ENCODE results near the gene HCFC1R1.
"Not testable (repeated sequence)": the region's sequence is repeated elsewhere in the genome, so short reads cannot be mapped to it uniquely, and the experiment has no call there.

Gene HCFC1R1

GRCh38 chr16:3056336-3057180 lies 32.8 kb upstream of the HCFC1R1 start:
- Histone ChIP-seq H3K36me3 (ENCODE audit: control insufficient read depth, insufficient read depth, low read length) (peaks cover 15% of the 10 kb centered on the region), H3K9ac (ENCODE audit: low read length) (no peak overlapping the region), H3K4me1 (ENCODE audit: control insufficient read depth, insufficient read depth, low read length) (peaks cover 6% of the 10 kb centered on the region)

GRCh38 chr16:3055734-3056115 lies 32.0 kb upstream of the HCFC1R1 start:
- H3K27me3 ChIP-seq (ENCODE audit: control insufficient read depth, insufficient read depth, low read length); H3K27ac ChIP-seq (ENCODE audit: low read depth, low read length); H3K9ac ChIP-seq (ENCODE audit: low read length); H3K9me3 ChIP-seq (ENCODE audit: control insufficient read depth, insufficient read depth, low read depth, low read length); H3K4me1 ChIP-seq (ENCODE audit: control insufficient read depth, insufficient read depth, low read length); H3K4me3 ChIP-seq (ENCODE audit: low read depth, low read length): not testable (repeated sequence)
- peaks cover 15% of the 10 kb centered on the region for H3K36me3 ChIP-seq (ENCODE audit: control insufficient read depth, insufficient read depth, low read length)

More at GRCh38 chr16:3056336-3057180, 32.8 kb upstream of the HCFC1R1 start:
- Histone ChIP-seq H3K4me3 (ENCODE audit: low read depth, low read length) (no peak overlapping the region), H3K9me3 (ENCODE audit: control insufficient read depth, insufficient read depth, low read depth, low read length) (no peaks in the 10 kb centered on the region), H3K27me3 (ENCODE audit: control insufficient read depth, insufficient read depth, low read length) (peaks cover 8% of the 10 kb centered on the region), H3K27ac (ENCODE audit: low read depth, low read length) (no peak overlapping the region)

DNA sequence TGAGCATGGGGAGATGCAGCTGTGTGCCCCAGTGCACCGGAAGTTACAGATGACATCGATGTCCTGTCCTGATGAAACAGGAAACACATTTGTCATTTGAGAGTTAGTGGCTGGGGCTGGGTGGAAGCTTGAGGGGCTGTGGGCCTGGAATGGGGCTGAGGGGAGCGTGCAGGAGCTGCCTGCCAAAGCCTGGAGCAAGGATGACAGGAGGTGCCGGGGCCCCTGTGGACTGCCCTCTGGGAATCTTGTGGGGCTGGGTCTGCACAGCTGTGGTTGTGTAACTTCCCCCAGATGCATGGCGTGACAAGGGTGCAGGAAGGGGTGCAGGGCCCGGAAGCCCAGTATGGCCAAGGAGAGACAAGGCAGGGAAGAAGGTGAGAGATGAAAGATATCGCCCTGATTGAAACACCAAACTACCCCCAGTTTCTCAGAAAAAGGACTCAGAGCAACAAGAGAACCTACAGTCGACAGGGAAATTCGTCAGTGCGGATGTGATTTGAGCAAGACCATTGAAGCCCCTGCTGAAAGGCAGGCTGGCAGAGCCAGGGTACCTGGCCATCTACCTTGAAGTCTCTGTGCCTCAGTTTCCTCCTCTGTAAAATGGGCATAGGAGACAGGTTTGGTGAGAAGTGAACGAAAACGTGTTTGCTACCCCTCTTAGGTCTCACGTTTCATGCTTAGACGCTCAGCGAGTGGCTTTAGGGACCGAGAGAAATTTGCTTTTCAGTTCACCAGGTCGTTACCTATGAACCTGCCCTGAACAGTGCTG lies 31.4 kb upstream of the HCFC1R1 start:
- H3K9ac ChIP-seq (ENCODE audit: low read length): no peak overlapping the region
- H3K27me3 ChIP-seq (ENCODE audit: control insufficient read depth, insufficient read depth, low read length): peaks cover 12% of the 10 kb centered on the region
- no peaks in the 10 kb centered on the region for H3K9me3 ChIP-seq (ENCODE audit: control insufficient read depth, insufficient read depth, low read depth, low read length)
- peaks cover 15% of the 10 kb centered on the region for H3K36me3 ChIP-seq (ENCODE audit: control insufficient read depth, insufficient read depth, low read length)
- peaks cover 6% of the 10 kb centered on the region for H3K4me1 ChIP-seq (ENCODE audit: control insufficient read depth, insufficient read depth, low read length)
- no peak overlapping the region for H3K27ac ChIP-seq (ENCODE audit: low read depth, low read length)
- H3K4me3 ChIP-seq (ENCODE audit: low read depth, low read length): no peak overlapping the region

GRCh38 chr16:3053330-3053710 lies 29.6 kb upstream of the HCFC1R1 start:
- not testable (repeated sequence) for H3K9me3 ChIP-seq (ENCODE audit: control insufficient read depth, insufficient read depth, low read depth, low read length); H3K4me1 ChIP-seq (ENCODE audit: control insufficient read depth, insufficient read depth, low read length); H3K9ac ChIP-seq (ENCODE audit: low read length); H3K4me3 ChIP-seq (ENCODE audit: low read depth, low read length); H3K27ac ChIP-seq (ENCODE audit: low read depth, low read length)
- Histone ChIP-seq H3K36me3 (ENCODE audit: control insufficient read depth, insufficient read depth, low read length) (peaks cover 15% of the 10 kb centered on the region), H3K27me3 (ENCODE audit: control insufficient read depth, insufficient read depth, low read length) (peaks cover 28% of the 10 kb centered on the region)

DNA sequence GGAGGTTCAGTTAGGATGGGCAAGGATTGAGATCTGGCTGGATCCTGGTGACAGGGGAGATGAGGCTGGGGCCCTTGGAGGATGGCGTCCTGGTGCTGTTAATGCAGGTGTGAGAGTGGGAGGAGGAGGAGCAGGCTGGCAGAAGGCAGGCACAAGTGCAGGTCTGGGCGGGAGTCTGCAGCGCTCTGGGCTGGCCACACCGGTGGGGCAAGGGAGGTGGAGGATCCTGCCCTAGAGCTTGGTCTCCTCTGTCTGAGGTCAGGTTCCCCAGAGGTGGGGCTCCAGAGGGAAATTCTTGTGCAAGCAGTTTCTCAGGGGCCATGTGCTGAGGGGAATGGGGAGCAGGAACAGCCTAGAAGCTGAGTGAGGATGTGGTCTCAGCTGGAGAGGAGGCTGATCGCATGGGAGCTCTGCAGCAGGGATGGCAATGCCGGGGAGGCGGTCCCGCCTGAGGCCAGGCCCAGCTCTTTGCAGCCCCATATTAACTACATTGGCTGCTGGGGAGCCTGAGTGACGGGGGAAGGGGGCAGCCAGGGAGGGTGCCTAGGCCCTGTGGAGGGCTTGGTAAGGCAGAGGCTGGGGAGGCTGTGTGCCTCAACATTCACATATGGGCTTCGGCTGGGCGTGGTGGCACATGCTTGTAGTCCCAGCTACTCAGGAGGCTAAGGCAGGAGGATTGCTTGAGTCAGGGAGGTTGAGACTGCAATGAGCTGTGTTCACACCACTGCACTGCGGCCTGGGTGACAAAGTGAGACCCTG lies 29.0 kb upstream of the HCFC1R1 start:
- not testable (repeated sequence) for H3K9ac ChIP-seq (ENCODE audit: low read length); H3K27ac ChIP-seq (ENCODE audit: low read depth, low read length); H3K4me3 ChIP-seq (ENCODE audit: low read depth, low read length); H3K9me3 ChIP-seq (ENCODE audit: control insufficient read depth, insufficient read depth, low read depth, low read length); H3K4me1 ChIP-seq (ENCODE audit: control insufficient read depth, insufficient read depth, low read length)
- Histone ChIP-seq H3K36me3 (ENCODE audit: control insufficient read depth, insufficient read depth, low read length) (peaks cover 15% of the 10 kb centered on the region), H3K27me3 (ENCODE audit: control insufficient read depth, insufficient read depth, low read length) (peaks cover 30% of the 10 kb centered on the region)

- Histone ChIP-seq H3K4me3 (ENCODE audit: low read depth, low read length) (no peak overlapping the region), H3K9me3 (ENCODE audit: control insufficient read depth, insufficient read depth, low read depth, low read length) (no peaks in the 10 kb centered on the region), H3K27ac (ENCODE audit: low read depth, low read length) (no peak overlapping the region), H3K36me3 (ENCODE audit: control insufficient read depth, insufficient read depth, low read length) (peaks cover 15% of the 10 kb centered on the region), H3K9ac (ENCODE audit: low read length) (no peak overlapping the region), H3K27me3 (ENCODE audit: control insufficient read depth, insufficient read depth, low read length) (peaks cover 38% of the 10 kb centered on the region), H3K4me1 (ENCODE audit: control insufficient read depth, insufficient read depth, low read length) (no peaks in the 10 kb centered on the region)
These were observed 27.8 kb upstream of the HCFC1R1 start for GRCh38 chr16:3051494-3051893.

DNA sequence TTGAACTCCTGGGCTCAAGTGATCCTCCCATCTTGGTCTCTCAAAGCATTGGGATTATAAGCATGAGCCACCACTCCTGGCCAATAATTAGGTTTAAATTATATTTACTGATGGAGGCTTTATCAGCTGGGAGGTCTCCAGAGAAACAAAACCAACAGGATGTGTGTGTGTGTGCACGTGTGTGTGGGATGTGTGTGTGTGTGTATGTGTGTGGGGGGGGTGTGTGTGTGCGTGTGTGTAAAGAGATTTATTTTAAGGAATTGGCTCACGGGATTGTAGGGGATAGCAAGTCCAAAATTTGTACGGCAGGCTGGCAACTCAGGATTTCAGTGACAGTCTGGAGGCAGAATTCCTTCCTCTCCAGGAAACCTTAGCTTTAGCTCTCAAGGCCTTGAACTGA lies 27.3 kb upstream of the HCFC1R1 start:
- Histone ChIP-seq H3K27ac (ENCODE audit: low read depth, low read length) (no peak overlapping the region), H3K9me3 (ENCODE audit: control insufficient read depth, insufficient read depth, low read depth, low read length) (no peaks in the 10 kb centered on the region), H3K27me3 (ENCODE audit: control insufficient read depth, insufficient read depth, low read length) (peaks cover 43% of the 10 kb centered on the region), H3K4me1 (ENCODE audit: control insufficient read depth, insufficient read depth, low read length) (no peaks in the 10 kb centered on the region), H3K9ac (ENCODE audit: low read length) (no peak overlapping the region), H3K4me3 (ENCODE audit: low read depth, low read length) (no peak overlapping the region), H3K36me3 (ENCODE audit: control insufficient read depth, insufficient read depth, low read length) (peaks cover 15% of the 10 kb centered on the region)

- no peak overlapping the region for H3K27ac ChIP-seq (ENCODE audit: low read depth, low read length)
- H3K4me3 ChIP-seq (ENCODE audit: low read depth, low read length): no peak overlapping the region
- no peaks in the 10 kb centered on the region for H3K4me1 ChIP-seq (ENCODE audit: control insufficient read depth, insufficient read depth, low read length)
- H3K9me3 ChIP-seq (ENCODE audit: control insufficient read depth, insufficient read depth, low read depth, low read length): no peaks in the 10 kb centered on the region
- peaks cover 15% of the 10 kb centered on the region for H3K36me3 ChIP-seq (ENCODE audit: control insufficient read depth, insufficient read depth, low read length)
- H3K9ac ChIP-seq (ENCODE audit: low read length): no peak overlapping the region
- H3K27me3 ChIP-seq (ENCODE audit: control insufficient read depth, insufficient read depth, low read length): peaks cover 46% of the 10 kb centered on the region
These were observed 26.7 kb upstream of the HCFC1R1 start for GRCh38 chr16:3050487-3050886.

GRCh38 chr16:3049921-3050481 lies 26.3 kb upstream of the HCFC1R1 start:
- H3K36me3 ChIP-seq (ENCODE audit: control insufficient read depth, insufficient read depth, low read length): peaks cover 12% of the 10 kb centered on the region
- H3K27ac ChIP-seq (ENCODE audit: low read depth, low read length): no peak overlapping the region
- H3K4me3 ChIP-seq (ENCODE audit: low read depth, low read length): no peak overlapping the region
- H3K27me3 ChIP-seq (ENCODE audit: control insufficient read depth, insufficient read depth, low read length): peaks cover 49% of the 10 kb centered on the region
- H3K9me3 ChIP-seq (ENCODE audit: control insufficient read depth, insufficient read depth, low read depth, low read length): no peaks in the 10 kb centered on the region
- no peak overlapping the region for H3K9ac ChIP-seq (ENCODE audit: low read length)
- H3K4me1 ChIP-seq (ENCODE audit: control insufficient read depth, insufficient read depth, low read length): no peaks in the 10 kb centered on the region

DNA sequence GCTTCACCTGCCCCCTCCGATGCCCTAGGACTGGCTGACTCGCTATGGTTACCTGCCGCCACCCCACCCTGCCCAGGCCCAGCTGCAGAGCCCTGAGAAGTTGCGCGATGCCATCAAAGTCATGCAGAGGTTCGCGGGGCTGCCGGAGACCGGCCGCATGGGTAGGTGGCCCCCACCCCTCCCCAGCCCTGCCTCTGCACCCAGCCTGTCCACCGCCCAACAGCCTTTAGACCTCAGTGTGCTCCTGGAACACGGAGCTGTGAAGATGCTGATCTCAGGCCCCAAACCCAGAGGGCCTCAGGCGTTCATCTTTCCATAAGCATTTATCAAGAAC lies 23.6 kb upstream of the HCFC1R1 start:
- H3K27ac ChIP-seq (ENCODE audit: low read depth, low read length): no peak overlapping the region
- H3K9ac ChIP-seq (ENCODE audit: low read length): no peak overlapping the region
- peak overlapping the region; percentile 85 for H3K4me3 ChIP-seq (ENCODE audit: low read depth, low read length)
- no peaks in the 10 kb centered on the region for H3K4me1 ChIP-seq (ENCODE audit: control insufficient read depth, insufficient read depth, low read length)
- H3K9me3 ChIP-seq (ENCODE audit: control insufficient read depth, insufficient read depth, low read depth, low read length): no peaks in the 10 kb centered on the region
- H3K27me3 ChIP-seq (ENCODE audit: control insufficient read depth, insufficient read depth, low read length): peaks cover 59% of the 10 kb centered on the region
- no peaks in the 10 kb centered on the region for H3K36me3 ChIP-seq (ENCODE audit: control insufficient read depth, insufficient read depth, low read length)

Data from HUES6 (cell line).